GM21619 (cell line): ENCODE measurements around the gene GSTA1.
"Not testable (repeated sequence)": the region's sequence is repeated elsewhere in the genome, so short reads cannot be mapped to it uniquely, and the experiment has no call there.

ENCODE experiments used
- ATAC-seq: cut with Tn5 transposase; IDR thresholded peaks from one replicate; pipeline ENCODE4 v1.9.1; 2021; ENCODE audit not compliant: unreplicated experiment

The GSTA1 gene

DNA sequence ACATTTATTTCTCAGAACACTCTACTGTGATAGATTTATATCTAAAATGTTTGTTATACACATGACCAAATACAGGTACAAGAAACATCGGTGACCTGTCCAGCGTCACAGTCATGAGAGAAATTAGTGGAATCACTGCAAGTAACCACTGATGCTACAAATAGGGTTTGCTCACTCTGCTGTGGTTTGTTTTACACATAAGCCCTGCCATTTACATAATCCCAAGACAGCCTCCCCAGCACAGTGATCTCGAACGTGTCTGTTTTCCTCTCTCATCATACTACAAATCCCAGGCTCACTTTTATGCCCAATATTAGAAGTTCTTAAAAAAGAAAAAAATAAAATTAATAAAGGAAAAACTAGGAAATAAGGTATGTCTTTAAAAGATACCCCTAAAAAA is 6.2 kb upstream of the GSTA1 start:
- not testable (repeated sequence) for ATAC-seq

DNA sequence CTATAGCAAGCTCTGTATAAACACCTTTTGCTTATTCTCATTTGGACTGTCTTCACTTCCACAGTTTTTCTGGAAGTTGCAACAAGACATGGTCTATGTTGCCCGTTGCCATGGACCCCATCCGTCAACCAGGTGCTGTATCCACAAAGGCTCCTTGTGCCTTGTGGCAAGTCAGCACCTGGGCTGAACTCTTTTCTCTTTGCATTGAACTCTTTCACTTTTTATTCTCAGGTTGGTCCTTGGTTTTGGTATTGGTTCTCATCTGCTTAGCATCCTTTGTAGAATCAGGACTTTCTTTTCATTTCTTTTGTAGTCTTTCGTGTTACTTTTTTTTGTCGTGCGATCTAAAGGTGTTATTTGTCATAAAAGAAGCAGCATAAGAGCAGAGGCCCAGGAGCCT is 5.0 kb upstream of the GSTA1 start:
- ATAC-seq: no peak

DNA sequence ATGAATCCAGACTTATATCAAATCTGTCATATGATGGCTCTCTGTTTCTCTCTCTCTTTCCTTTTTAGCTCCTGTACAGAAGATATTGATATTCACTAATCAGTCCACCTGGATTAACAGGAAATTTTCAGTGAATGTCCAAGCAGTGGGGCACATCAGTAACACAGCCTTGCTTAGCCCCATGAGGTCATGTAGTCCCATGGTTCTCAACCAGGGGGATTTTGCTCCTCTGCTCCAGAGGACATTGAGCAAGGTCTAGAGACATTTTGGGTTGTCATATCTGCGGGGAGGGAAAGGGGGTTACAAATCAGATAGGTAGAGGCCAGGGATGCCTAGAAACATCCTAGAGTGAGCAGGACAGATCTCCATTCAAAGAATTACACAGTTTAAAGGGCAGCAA is 810 bp downstream of the GSTA1 start:
- ATAC-seq: no peak

- no peak for ATAC-seq
Measured at GRCh38 chr6:52801188-52801841, 2.3 kb downstream of the GSTA1 start.

DNA sequence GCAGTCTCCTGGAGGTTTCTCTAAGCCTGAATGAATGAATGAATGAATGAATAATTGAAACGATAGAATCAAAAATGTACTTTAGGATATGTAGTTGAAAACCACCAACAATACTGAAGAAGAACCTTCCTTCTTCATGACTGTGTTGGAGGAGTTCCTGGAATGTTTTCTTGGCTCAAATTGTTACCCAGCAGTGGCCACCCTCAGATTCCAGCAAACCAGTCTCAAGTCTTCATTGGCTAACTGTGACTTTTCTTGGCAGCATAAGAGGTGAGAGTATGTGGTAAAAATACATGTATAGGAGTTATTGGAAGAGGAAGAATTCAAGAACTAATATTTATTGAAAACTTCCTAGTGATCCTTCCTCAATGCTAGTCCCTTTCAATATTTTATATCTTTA is 4.3 kb downstream of the GSTA1 start:
- ATAC-seq: not testable (repeated sequence)

DNA sequence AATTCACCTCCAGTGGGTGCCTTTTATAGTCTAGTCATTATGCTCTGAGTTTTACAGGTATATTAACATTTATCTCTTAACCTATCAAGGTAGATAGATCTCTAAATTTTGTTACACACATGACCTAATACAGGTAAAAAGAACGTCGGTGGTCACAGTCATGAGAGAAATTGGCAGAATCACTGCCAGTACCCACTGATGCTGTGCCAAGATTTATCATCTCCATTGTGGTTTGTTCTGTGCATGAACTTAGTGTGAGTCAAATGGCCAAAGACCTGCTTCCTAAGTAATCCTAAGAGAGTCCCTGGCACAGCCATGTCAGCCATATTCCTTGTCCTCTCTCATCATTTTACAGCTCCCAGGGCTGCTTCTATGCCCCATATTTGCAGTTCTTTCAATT is 9.2 kb downstream of the GSTA1 start:
- ATAC-seq: not testable (repeated sequence)

DNA sequence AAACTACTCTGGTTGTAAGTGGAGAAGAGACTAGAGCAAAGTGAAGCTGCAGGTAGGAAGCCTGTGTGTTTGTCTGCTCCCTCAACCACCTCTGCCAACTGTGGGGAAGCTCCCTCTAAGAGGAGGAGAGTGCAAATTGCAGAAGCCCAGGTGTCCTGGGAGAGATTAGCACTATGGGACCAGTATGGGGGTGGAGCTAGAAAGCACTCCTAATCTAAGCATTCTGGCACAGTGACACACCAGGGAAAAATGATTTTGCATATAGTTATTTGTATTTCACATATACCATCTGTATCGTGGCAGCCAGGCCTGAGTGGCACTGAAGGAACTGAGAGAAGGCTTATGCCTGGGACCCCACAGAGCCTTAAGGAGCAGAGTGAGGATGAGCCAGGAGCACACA is 12.8 kb downstream of the GSTA1 start:
- no peak for ATAC-seq

DNA sequence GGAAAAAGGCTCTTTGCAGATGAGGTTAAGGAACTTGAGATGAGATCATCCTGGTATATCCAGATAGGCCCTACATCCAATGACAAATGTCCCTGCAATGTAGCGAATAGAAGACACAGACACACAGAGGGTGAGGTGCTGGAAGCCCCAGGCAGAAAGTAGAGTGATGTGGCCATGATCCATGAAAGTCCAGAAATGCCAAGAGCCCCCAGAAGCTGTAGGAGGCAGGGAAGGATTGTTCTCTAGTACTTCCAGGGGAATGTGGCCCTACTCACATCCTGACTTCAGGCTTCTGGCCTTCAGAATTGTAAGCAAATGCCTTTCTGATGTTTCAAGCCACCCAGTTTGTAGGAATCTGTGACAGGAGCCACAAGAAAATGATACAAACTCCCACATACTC is 14.0 kb downstream of the GSTA1 start:
- ATAC-seq: not testable (repeated sequence)

DNA sequence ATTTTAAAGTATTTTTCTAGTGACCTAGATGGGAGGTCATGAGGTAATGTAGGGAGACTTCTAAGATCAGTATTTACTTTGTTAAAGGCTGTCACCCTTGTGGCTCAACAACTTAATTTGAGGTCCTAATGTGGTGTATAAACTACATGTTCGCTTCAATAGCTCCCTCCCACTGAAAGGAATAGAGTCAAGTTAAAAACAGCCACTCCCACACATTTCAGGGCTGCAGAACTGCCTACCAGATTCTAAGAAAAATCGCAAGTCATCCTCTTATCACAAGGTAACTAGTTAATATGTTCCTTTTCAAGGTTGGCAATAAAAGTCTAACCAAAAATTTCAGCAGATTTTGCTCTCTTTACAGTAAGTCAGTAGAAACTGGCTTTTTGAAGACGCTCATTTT is 15.1 kb downstream of the GSTA1 start:
- no peak for ATAC-seq

- ATAC-seq: no peak
Measured at GRCh38 chr6:52787917-52788316, 15.7 kb downstream of the GSTA1 start.

DNA sequence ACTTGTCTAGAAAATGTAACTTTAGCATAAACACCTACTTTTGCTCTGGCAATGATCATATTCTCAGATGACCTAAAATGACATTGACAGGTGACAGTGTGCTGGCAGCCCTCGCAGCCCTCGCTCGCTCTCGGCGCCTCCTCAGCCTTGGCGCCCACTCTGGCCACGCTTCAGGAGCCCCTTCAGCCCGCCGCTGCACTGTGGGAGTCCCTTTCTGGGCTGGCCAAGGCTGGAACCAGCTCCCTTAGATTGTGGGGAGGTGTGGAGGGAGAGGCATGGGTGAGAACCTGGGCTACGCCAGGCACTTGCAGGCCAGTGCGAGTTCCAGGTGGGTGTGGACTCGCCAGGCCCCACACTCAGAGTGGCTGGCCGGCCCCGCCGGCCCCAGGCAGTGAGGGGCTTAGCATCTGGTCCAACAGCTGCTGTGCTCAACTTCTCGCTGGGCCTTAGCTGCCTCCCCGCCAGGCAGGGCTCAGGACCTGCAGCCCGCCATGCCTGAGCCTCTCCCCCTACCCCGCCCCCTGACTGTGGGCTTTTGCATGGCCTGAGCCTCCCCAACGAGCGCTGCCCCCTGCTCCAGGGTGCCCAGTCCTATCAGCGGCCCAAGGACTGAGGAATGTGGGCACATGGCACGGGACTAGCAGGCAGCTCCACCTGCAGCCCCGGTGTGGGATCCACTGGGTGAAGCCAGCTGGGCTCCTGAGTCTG is 17.2 kb downstream of the GSTA1 start:
- ATAC-seq: no peak

DNA sequence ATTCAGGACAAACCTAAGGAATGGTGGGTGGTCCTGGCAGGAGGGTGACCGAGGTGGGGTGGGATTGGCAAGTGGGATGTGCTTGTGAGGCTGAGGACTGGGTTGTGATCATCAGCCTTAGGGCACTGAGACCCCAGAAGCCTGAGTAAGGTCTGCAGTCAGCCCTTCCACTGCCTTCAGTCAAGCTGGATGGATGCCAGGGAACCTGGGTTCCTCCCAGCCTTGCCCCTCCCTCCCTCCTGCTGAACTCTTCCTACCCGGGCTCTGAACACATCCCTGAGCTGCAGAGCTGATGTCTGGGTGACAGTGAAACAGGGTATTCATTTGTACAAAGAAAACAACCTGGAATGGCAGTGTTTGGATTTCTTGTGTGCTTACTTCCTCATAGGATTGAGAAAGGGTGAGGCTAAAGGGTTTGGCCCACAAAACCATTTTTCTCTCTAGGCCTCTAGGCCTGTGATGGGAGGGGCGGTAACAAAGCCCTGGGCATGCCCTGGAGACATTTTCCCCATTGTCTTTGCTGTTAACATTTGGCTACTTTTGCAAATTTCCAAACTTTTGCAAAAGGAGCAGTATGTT is 20.8 kb downstream of the GSTA1 start:
- ATAC-seq: not testable (repeated sequence)

GRCh38 chr6:52782209-52782608 is 21.4 kb downstream of the GSTA1 start:
- ATAC-seq: not testable (repeated sequence)

DNA sequence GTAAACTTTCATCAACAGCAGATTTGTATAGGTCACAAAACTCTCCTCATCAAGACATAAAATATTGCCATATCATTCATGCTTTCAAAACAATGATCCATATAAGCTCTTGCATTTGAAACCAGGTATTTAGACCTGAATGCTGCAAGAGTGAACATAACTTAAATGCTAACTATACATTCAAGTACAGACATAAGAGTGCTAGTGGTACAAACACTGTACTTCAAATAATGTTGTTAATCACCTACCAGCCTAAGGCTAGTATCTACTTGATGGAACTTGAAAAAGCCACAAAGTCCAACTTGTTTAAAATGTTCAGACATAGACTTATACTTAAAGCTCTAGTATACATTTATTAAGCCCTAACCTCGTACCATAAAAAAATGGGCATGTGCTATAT is 24.4 kb downstream of the GSTA1 start:
- ATAC-seq: no peak

- ATAC-seq: not testable (repeated sequence)
Measured at GRCh38 chr6:52776711-52777351, 26.8 kb downstream of the GSTA1 start.

GRCh38 chr6:52769399-52769798 is 34.2 kb downstream of the GSTA1 start:
- not testable (repeated sequence) for ATAC-seq

DNA sequence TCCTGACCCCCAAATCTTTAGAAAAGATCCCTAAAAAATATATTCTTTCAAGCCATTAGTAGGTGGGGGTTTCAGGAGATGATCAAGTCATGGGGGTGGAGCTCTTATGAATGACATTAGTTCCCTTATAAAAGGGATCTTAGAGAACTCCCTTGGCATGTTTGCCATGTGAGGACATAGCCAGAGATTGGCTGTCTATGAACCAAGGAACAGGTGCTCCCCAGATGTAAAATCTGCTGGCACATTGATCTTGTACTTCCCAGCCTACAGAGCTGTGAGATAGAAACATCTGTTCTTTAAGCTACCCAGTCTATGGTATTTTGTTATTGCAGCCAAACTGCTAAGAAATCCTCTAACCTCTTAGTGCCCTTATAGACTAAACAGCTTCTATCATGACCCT is 36.0 kb downstream of the GSTA1 start:
- not testable (repeated sequence) for ATAC-seq

GRCh38 chr6:52763322-52763916 is 40.2 kb downstream of the GSTA1 start, which contains the start of gene GSTA2:
GSTA2 (minus strand) TSS chr6:52763475; CDS start chr6:52757947, 5,528 bp downstream.
- ATAC-seq: not testable (repeated sequence)

- not testable (repeated sequence) for ATAC-seq
Measured at GRCh38 chr6:52761673-52762491, 41.7 kb downstream of the GSTA1 start.

DNA sequence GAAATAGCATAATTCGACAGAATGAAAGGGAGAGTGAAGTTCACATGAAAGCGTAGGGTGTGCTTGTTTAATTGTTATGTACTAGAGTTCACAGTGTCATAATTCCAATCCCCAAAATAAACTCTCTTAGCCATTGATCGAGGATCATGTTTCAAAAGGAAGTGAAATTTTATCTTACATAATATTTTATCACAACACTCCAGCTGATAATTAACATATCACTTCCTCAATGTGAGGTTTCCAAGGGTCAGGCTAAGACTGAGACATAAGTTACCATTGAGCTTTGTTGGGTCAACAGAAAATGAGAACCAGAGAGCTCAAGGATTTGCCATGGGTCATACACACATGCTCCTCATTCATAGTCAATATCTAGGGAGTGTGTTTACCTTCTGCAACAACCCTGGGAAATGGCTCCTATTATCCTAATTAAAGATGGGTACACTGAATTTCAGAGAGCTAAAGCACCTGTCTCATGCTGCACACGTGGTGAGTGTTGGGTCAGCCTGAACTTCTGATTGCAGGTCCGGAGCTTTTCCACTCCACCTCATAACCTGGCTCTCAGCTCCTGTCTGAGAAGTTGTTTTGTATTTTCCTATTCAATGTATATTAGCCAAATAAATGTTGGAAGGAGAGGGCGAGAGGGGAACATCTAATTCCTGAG is 43.4 kb downstream of the GSTA1 start:
- ATAC-seq: no peak
